ENCODE results near the gene WNT2.
"Not testable (repeated sequence)": the region's sequence is repeated elsewhere in the genome, so short reads cannot be mapped to it uniquely, and the experiment has no call there.

The WNT2 gene

GRCh38 chr7:117262546-117262945, 60.3 kb downstream of the WNT2 start:
- no peak for DNase-seq (ENCODE audit: low spot score)

GRCh38 chr7:117259615-117260014, 63.2 kb downstream of the WNT2 start:
- no peak for DNase-seq (ENCODE audit: low spot score)

GRCh38 chr7:117251687-117252086, 71.2 kb downstream of the WNT2 start:
- DNase-seq (ENCODE audit: low spot score): no peak

DNA sequence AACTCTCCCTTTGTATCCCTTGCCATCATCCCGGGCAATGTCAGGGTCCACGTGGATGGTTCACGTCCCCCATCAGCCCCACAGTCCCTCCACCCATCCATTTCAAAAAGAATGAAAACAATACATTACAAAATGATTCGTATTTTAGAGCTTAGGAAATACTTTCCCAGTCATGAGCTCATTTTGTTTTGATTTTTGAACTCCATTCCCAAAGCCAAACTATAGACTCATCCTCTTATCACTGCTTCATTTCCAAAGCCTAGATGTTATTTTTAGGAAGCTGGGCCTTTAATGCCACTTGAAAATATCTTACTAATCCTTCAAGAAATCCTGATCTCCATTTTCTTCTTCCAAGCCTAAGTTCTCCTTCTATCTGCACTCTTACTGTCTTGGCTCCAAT, 72.1 kb downstream of the WNT2 start:
- DNase-seq (ENCODE audit: low spot score): no peak

GRCh38 chr7:117250245-117250644, 72.6 kb downstream of the WNT2 start:
- DNase-seq (ENCODE audit: low spot score): no peak

DNA sequence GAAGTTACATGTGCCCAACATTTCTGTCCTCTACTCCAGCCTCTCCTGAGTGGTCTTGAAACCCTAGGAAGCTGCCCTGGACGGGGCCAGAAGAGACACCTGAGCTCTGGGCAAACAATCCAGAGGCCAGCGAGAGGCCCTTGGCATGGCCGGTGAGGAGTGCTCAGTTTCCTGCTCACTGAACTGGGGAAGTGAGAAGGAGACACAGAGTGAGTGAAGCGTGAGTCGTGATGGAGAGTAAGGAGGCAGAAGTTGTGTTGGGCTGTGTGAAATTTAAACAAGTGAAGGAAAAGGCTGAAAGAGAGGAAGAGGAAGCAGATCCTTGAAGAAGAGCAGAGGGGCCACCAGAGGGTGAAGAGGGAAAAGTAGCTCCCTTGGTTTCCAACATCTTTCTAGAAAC, 73.2 kb downstream of the WNT2 start:
- no peak for DNase-seq (ENCODE audit: low spot score)

DNA sequence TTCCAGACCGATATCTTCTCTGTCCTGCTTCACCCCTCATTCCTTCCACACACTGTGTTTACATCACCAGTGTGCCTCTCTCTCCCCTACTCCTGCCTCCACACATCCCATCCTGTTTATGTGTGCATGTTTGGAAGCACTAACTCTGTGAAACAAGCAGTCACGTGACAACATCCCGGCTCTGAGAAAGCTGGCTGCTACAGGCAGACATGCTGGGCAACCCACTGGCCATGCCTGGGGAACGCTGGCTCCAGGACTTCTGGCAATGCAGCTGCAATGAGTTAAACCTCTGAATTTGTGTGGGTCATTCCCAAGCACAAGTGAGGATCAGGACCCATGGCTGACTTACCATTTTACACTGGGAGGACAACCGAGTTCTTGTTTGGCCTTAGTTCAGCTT, 74.0 kb downstream of the WNT2 start:
- no peak for DNase-seq (ENCODE audit: low spot score)

- DNase-seq (ENCODE audit: low spot score): no peak
These were observed 75.0 kb downstream of the WNT2 start for GRCh38 chr7:117247809-117248208.

DNA sequence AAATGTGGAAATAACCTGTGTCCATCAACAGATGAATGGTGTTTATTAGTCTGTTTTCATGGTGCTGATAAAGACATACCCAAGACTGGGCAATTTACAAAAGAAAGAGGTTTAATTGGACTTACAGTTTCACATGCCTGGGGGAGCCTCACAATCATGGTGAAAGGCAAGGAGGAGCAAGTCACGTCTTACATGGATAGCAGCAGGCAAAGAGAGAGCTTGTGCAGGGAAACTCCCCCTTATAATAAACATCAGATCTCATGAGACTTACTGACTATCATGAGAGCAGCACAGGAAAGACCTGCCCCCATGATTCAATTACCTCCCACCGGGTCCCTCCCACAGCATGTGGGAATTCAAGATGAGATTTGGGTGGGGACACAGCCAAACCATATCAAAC, 77.2 kb downstream of the WNT2 start:
- not testable (repeated sequence) for DNase-seq (ENCODE audit: low spot score)

GRCh38 chr7:117243390-117243789, 79.5 kb downstream of the WNT2 start:
- DNase-seq (ENCODE audit: low spot score): no peak

DNA sequence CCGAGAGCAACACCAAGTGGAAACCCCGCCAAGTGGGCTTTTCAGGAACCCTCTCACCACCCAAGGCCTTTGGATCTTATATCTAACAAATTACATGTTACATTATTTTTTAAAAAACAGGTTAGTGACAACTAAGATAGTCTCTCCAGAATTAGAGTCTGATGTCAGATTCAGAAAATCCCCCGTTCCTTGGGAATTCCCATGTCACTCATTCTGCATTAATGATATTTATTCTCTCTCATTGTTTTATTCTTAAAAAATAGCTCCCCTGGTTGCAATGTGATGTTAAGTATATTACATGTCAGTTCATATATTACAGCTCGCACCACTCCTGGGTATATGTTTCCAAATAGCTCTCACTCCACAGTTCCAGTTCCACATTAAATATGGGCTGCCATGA, 81.8 kb downstream of the WNT2 start:
- no peak for DNase-seq (ENCODE audit: low spot score)

GRCh38 chr7:117238937-117239336, 83.9 kb downstream of the WNT2 start:
- no peak for DNase-seq (ENCODE audit: low spot score)

DNA sequence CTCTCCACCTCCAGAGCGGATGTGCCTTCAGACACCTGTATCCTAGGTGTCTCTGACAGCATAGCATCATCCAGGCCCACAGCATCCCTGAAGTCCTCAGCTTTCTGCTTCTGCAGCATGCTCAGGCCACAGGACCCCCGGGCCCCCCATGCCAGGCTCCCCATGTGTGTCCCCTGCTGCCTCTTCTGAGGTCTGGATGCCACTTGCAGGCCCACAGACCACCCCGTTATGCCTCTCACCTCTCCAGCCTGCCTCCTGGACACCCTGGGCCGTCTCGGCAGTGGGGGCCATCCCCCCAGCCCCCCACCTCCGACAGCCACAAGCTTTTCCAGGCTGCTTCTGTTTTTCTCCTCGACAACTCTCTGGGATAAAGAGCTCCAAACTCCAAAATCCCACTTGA, 84.4 kb downstream of the WNT2 start:
- no peak for DNase-seq (ENCODE audit: low spot score)

DNA sequence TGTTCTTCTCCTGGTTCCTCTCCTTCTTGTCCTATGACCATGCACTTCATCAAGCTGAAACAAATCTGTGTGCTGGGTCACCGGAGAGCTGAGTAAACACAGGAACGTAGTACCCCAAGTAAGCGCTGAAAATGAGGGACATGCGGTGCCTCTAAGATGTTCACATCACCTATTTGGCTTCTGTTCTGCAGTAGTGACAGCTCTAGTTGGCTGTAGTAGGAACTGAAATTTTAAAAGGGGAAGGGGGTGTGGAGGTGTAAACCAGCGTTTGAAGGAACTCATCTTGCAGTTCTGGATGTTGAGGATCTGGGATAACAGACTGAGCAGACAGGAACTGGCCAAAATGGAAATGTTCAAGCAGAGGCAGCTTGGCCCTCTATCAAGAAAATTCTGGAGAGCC, 85.2 kb downstream of the WNT2 start:
- no peak for DNase-seq (ENCODE audit: low spot score)

DNA sequence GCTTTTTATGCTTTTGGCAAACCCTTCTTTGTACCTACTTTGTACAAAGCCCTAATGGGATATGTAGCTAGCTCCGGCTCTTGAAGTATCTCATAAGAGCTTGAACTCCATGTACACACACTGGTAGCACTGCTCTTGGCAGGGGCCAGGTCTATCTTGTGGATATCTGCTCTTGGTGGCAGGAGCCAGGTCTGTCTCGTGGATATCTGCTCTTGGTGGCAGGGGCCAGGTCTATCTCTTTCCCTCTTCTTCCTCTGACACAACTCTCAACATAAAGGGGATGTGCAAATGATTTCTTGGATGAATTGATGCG, 91.9 kb downstream of the WNT2 start:
- no peak for DNase-seq (ENCODE audit: low spot score)

GRCh38 chr7:117230276-117231046, 92.4 kb downstream of the WNT2 start:
- no peak for DNase-seq (ENCODE audit: low spot score)

DNA sequence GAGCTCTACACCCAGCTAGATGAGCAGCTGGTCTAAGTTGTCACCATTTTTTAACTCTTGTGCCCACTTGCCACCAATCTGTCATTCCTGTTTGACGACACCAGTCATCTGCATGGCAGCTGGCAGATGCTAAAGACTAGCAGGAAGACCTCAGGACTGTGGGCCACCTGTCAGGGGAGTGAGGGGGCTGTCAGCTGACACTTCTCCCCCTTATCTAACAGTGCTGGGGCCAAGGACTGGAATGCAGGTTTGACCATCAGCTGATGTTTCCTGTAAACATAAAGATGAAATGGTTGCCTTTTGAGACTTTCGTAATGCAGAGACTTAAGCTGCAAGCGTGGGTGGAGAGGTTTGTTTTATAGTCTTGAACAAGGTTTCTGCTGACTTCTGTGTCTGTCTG, 93.5 kb downstream of the WNT2 start:
- DNase-seq (ENCODE audit: low spot score): no peak

DNA sequence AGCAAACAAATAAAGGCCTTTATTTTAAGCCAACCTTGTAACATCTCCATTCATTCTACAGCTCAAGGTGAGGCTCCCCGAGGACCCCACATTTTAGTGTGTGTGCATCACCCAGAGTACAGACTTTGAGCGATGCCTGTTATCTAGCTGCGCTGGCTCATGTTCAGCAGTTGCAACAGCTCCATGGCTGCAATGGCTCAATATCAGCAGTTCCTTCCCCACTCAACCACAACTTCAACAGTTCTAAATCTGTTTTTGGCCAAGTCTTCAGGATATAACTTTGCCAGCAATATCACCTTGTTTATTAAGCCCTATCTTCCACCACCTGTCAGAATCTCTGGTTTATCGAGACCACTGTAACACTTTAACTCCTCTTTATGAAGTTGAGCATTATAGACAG, 95.8 kb downstream of the WNT2 start:
- no peak for DNase-seq (ENCODE audit: low spot score)

DNA sequence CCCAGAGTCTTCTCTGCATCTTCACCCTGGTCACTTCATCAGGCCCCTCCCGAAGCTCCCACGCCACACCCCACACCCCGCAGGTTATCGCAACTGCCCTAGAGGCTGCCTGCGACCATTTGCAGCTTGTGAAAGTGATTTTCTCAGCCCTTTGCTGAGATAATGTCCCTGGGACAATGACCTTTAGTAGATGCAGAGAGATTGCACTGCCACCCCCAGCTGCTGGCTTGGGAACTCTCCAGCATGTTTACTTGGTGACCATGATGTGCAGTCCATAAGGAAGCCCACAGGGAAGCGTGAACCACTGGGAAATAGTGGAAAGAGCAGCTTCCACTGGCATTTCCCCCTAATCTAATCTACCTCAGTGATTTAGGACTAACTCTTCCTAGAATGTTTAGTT, 97.3 kb downstream of the WNT2 start:
- DNase-seq (ENCODE audit: low spot score): no peak

All from iPS-NIHi11 (cell line).